GM18502 (cell line): ENCODE measurements around the gene DUS1L.
"Not testable (repeated sequence)": the region's sequence is repeated elsewhere in the genome, so short reads cannot be mapped to it uniquely, and the experiment has no call there.

Source experiments
- ATAC-seq: cut with Tn5 transposase; IDR thresholded peaks from one replicate; pipeline ENCODE4 v1.9.1; 2021; ENCODE audit warnings: mild to moderate bottlenecking; ENCODE audit not compliant: unreplicated experiment, poor library complexity

Gene DUS1L

GRCh38 chr17:82048571-82048971, 17.0 kb downstream of the DUS1L start:
- no peak for ATAC-seq

- ATAC-seq, result no peak
Measured at GRCh38 chr17:82047914-82048570, 17.6 kb downstream of the DUS1L start.

GRCh38 chr17:82047379-82047778, 18.2 kb downstream of the DUS1L start:
- no peak for ATAC-seq

GRCh38 chr17:82046903-82047302, 18.7 kb downstream of the DUS1L start:
- no peak for ATAC-seq

- no peak for ATAC-seq
Measured at GRCh38 chr17:82045936-82046484, 19.6 kb downstream of the DUS1L start.

- no peak for ATAC-seq
Measured at GRCh38 chr17:82043507-82043906, 22.1 kb downstream of the DUS1L start.

- ATAC-seq, result no peak
Measured at GRCh38 chr17:82042649-82043048, 23.0 kb downstream of the DUS1L start.

- no peak for ATAC-seq
Measured at GRCh38 chr17:82041144-82041814, 24.3 kb downstream of the DUS1L start.

- ATAC-seq, result no peak
Measured at GRCh38 chr17:82039695-82040299, 25.8 kb downstream of the DUS1L start.

GRCh38 chr17:82038796-82039409, 26.7 kb downstream of the DUS1L start:
- ATAC-seq, result not testable (repeated sequence)

GRCh38 chr17:82037889-82038195, 27.8 kb downstream of the DUS1L start:
- ATAC-seq, result no peak

GRCh38 chr17:82037092-82037888, 28.3 kb downstream of the DUS1L start, which contains the start of gene DCXR:
DCXR (minus strand) TSS chr17:82037697; CDS start chr17:82037682, 15 bp downstream.
- peak; percentile 84 for ATAC-seq

- ATAC-seq, result no peak
Measured at GRCh38 chr17:82036634-82037091, 28.9 kb downstream of the DUS1L start.

- ATAC-seq, result no peak
Measured at GRCh38 chr17:82035956-82036633, 29.5 kb downstream of the DUS1L start.

- ATAC-seq, result no peak
Measured at GRCh38 chr17:82035488-82035887, 30.1 kb downstream of the DUS1L start.

- ATAC-seq, result no peak
Measured at GRCh38 chr17:82034371-82035011, 31.1 kb downstream of the DUS1L start.

- no peak for ATAC-seq
Measured at GRCh38 chr17:82033359-82034085, 32.1 kb downstream of the DUS1L start.

GRCh38 chr17:82031885-82032627, 33.5 kb downstream of the DUS1L start:
- ATAC-seq, result no peak
